Renal cortical epithelial cell (primary cell): ENCODE data around the gene SBK3. TPM values are rescaled to one million over a fixed set of nuclear protein-coding genes. Genes with fewer than 3 reads are reported as not detected.
A peak's percentile ranks its signal among the peaks of the same experiment; 100 is the strongest.
"Not testable (repeated sequence)": the region's sequence is repeated elsewhere in the genome, so short reads cannot be mapped to it uniquely, and the experiment has no call there.

ENCODE experiments used
- DNase-seq: peaks from one replicate; pipeline ENCODE4 v3.0.0-alpha.2; 2011; ENCODE audit warnings: low read depth
- total RNA-seq: library from RNA; depleted of rRNA; stranded (reverse); fragments of >200 nt; gene quantifications from 2 replicates; pipeline ENCODE4 v1.2.3, GENCODE V29; 2014

The SBK3 gene
- total RNA-seq, 1 donor from 2014 or later, result not detected

DNA sequence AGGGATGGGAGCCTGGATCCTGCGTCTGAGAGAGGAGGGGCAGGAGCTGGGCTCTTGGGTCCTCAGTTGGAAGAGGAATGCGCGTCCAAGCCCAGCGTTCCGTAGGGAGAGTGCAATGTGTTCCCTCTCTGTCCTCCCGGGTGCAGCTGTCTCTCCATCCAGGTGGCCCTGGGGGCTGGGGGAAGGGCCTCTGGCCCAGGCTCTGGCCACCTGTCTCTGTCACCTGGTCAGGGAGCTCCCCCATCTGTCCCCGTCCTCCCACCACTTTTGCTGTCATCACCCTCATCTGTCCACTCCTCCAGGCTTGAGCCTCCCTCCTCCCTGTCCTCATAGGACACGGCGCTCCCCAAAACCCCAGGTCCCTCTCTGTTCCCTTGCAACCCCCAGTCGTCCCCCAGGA lies 4.7 kb downstream of the SBK3 start:
- DNase-seq, result no peak

DNA sequence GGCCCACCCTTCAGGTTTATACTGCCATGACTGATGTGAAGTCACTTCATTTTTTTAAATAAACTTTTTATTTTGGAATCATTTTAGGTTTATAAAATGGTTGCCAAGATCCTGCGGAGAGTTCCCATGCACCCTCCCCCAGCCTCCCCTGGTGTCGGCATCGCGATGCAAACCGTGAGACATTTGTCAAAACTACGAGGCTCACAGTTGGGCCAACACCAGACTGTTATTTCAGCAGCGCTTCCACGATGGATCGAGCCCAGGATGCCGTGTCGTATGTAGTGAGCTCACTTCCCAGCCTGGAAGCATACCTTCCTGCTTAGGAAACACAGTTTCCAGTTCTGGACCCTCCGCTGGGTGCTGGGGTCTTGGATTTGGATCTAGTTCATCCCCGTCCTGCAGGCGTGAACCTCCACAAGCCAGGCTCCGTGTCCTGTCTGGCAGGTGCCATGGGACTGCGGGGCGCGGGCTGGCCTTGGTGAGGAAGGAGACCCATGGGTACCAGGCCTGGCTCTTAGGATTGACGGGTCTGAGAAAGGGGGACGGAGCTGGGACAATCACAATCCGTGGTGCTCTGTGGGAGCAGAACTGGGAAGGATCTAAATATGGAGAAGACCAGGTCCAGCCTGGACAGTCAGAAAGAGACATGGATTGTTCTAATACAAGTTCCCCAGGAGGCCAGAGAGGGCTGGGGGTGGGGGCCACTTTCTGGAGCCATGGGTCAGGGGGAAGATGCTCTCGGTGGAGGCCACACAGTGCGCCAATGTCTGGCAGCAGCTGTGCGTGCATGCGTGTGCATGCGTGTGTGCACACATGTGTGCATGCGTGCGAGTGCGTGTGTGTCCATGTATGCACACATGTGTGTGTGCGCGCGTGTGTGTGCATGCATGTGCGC lies 6.0 kb downstream of the SBK3 start:
- no peak for DNase-seq

DNA sequence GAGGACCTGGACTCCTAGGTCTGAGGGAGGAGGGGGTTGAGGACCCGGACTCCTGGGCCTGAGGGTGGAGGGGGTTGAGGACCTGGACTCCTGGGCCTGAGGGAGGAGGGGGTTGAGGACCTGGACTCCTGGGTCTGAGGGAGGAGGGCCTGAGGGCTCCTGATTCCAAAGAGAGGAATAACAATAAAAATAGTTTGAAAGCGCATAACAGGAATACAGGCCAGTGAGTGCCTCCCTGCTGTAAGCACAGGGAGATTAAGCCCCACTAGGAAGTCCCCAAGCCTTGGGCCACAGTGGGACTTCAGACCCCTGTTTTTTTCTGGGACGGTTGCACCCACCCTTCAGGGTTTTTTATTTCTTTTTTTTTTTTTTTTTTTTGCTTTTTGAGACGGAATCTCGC lies 7.2 kb downstream of the SBK3 start:
- DNase-seq, result no peak

DNA sequence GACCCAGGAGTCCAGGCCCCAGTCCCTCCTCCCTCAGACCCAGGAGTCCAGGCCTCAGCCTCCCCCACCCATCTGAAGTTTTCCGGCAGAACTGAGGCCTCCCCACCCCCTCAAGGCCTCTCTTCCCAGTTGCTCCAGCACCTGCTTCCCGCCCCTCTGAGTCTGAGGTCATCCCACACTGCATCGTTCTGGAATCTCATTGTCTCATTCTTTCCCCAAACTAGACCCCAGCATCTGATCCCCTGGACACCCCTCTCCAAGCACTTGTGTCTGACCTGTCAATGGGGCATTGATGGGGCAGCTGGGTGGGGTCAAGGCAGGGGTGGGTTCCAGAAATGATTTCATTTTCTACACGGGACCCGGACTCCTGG lies 7.6 kb downstream of the SBK3 start:
- no peak for DNase-seq

DNA sequence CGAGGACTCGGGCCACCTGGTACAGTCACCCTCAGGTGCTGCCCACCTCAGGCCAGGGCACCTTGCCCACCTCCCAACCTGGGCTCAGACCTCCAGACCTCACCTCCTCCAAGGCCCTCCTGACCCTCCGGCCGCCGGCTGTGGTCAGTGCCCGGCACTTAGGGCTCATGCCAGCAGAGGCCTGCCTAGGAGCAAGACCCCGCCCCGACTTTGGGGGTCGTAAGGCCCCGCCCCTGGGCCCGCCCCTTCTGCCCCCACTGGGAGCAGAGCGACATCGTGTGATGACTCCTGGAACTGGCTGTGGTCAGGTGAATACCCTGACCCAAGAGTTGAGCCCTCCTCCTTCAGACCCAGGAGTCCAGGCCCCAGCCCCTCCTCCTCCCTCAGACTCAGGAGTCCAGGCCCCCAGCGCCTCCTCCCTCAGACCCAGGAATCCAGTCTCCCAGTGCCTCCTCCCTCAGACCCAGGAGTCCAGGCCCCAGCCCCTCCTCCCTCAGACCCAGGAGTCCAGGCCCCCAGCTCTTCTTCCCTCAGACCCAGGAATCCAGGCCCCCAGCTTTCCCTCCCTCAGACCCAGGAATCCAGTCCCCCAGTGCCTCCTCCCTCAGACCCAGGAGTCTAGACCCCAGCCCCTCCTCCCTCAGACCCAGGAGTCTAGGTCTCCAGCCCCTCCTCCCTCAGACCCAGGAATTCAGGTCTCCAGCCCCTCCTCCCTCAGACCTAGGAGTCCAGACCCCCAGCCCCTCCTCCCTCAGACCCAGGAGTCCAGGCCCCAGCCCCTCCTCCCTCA lies 8.2 kb downstream of the SBK3 start, which contains the start of gene SBK2:
TSS of gene SBK2 (minus strand) at position 183 of the 790 bp plus-strand sequence. CDS start 839 bp downstream, outside the sequence.
- DNase-seq, result no peak

DNA sequence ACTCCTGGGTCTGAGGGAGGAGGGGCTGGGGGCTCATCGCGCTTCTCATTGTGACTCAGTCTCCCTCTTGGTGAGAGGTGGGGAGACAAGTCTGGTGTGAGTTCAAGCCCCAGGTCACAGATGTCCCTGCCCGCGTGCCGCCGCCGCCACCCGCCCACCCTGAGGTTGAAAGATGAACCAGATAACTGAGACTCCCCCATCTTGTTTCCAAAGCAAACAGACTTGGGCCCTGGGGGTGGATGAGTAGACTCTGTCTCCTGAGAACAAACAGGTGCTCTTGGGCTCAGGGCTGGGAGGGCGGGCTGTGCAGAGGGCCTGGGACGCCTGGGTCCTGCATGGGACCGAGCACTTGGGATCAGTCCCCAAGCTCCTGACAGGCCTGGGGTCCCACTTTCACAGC lies 9.0 kb downstream of the SBK3 start:
- no peak for DNase-seq

DNA sequence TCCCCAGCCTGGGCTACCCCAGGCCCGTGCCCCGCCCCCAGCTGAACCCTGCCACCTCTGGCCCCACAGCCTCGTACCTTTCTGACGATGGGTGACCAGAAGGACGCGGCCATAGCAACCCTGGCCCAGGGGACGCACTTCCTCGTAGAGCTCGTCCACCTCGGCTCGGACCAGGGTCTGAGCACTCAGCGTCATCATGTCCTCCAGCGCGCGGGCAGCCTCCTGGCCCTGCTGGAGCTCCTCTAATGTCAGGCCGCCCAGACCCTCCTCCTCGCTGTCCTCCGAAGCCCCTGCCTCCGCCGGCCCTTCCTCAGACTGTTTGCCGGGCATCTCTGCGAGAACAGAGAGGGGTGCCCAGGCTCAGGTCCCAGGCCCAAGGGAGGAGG lies 9.4 kb downstream of the SBK3 start:
- no peak for DNase-seq

DNA sequence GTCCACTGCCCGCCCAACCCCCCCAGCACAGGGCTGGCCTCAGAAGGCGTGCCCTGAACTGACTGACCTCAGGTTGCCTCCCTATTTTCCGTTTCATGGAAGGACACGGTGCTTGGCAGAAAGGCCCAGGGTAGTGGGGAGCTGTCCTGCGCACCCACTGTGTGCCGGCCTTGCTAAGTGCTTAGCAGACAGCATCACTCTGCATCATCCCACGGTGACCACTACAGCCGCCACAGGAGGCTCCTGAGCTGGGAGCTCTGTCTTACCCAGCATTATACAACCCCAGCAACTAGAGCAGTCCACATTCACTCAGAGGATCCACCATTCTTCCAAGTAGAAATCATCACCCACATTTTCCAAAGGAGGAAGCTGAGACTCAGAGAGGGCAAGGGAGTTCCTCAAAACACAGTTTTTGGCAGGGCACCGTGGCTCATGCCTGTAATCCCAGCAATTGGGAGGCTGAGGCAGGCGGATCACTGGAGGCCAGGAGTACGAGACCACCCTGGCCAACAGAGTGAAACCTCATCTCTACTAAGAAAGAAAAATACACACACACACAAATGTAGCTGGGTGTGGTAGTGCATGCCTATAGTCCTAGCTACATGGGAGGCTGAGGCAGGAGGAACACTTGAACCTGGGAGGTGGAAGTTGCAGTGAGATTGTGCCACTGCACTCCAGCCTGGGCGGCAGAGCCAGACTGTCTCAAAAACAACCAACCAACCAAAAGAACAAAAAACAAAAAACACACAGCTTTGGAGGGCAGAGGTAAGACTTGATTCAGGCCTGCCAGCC lies 10.0 kb downstream of the SBK3 start:
- DNase-seq, result no peak

DNA sequence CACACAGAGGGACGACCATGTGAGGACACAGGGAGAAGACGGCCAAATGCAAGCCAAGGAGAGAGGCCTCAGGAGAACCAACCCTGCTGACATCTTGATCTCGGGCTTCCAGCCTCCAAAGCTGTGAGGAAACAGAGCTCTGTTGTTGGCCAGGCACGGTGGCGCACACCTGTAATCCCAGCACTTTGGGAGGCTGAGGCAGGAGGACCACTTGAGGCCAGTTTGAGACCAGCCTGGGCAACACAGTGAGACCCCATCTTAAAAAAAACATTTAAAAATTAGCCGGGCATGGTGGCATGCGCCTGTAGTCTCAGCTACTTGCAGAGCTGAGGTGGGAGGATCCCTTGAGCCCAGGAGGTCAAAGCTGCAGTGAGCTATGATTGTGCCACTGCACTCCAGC lies 11.1 kb downstream of the SBK3 start:
- not testable (repeated sequence) for DNase-seq

DNA sequence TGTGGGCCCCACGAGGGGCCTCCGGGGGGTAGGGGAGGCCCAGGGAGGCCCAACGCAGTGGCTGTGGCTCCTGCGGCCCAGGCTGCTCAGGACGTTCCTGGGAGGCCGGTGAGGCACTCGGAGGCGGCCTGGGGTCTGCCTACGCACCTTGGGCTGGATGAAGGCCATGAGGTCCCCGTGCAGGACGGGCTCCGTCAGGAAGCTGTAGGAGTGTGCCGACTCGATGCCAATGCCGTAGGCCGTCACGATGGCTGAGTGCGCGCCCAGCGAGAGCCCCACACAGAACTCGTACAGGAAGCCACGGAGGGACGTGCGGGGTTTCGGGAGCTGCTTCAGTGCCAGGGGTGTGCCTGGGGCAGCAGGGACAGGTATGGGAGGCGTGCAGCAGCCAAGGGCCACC lies 14.3 kb downstream of the SBK3 start:
- no peak for DNase-seq

DNA sequence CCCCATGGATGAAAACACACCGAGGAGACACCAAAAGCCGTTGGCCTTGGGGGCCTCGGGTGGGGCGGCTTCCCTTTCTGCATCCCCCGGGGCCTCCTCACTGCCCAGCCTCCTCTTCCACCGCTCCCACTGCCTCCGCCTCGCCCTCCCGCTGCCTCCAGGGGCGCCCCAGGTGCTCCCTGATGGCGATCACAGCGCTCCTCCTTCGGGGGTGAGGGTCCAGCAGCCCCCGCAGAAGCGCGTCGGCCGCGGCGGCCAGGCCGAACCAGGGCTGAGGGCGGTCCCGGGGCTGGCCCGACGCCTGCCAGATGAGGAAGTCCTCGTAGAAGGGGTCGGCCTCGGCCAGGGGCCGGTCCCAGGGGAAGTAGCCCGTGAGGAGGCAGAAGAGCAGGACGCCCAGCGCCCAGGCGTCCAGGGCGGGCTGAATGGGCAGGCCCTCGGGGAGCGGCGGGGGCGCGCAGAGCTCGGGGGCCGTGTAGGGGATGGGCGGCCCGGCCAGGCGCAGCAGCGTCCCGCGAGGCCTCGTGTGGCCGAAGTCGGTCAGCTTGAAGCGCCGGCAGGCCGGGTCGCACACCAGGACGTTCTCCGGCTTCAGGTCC lies 15.6 kb downstream of the SBK3 start:
- DNase-seq, result no peak

DNA sequence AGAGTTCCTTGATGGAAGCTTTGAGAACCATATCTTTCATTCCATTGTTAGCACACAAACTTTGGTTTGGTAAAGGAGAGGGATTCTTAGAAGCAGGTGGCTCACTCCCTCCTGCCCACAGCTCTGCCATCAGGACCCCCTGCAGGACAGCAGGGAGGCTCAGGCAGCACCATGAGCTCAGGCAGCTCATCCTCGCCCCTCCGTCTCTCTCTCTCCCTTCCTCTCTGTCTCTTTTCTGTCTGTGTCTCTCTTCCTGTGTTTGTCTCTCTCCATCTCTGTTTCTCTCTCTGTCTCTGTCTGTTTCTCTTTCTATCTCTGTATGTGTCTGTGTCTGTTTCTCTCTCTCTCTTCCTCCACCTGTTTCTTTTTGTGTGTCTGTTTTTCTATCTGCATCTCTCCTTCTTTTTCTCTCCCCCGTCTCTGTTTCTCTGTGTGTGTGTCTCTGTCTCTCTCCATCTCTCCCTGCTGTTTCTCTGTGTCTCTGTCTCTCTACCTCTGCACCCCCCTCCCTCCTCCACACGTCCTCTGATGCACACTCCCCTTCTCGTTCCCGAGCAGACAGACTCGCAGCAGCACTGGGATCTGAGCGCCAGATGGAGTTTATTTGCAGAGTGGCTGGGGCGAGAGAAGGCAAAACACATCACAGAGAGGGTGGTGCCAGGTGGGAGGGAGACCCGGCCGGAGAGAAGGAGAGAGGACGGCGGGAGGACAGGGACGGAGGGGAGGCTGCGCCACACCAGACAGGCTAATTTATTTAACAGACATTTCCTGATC lies 17.1 kb downstream of the SBK3 start:
- DNase-seq, result no peak

DNA sequence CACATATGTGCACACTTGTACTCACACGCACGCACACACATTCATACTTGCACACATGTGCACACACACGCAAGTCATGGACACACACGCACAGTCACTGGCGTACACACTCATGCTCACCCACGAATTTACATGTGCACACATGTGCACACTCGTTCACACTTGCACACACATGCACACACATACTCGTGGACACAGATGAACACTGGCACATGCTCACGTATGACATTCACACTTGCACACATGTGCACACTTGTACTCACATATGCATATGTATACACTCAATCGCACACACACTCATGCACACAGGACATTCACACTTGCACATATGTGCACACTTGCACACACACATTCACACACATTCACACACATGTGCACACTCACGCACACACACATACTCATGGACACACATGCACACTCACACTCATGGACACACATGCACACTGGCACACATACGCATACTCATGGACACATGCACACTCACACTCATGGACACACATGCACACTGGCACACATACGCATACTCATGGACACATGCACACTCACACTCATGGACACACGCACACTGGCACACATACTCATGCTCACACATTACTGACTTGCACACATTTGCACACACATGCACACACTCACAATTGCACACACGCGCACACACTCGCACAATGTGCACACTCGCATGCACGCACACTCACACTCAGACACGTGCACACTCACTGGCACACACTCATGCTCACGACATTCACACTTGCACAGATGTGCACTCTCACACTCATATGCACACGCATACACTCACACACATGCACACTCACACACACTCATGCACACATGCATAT lies 17.9 kb downstream of the SBK3 start:
- no peak for DNase-seq

DNA sequence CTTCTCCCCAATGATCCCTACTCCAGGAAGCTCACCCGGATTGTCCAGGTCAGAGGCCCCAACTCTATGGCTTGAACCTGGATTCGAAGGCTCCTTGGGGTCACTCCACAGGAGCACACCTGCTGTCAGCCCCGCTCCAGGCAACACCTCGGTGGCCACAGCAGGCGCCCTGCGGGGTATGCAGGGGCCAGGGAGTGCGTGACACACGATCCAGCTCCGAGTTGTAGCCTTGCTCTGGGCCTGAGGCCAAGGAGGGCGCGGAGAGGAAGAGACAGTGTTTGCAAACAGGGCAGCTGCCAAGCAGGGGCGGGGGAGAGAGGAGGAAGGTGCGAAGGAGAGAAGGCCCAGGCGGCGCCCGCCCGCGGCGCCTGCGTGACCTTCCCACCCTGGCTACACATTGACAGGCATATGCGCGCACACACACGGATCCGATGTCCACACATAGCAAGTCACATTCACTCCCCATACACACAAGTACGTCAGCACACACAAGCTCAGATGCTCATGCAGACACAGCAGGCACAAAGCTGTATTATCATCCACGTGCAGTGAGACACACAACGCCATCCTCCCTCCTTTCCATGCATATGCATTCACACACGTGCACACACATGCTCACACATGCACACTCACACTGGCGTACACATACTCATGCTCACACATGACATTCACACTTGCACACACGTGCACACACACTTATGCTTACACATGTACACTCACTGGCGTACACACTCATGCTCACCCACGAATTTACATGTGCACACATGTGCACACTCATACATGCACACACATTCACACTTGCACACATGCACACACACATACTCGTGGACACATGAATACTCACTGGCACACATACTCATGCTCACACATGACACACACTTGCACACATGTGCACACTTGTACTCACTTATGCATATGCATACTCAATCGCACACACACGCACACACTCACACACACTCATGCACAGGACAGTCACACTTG lies 18.8 kb downstream of the SBK3 start:
- peak; percentile 55 for DNase-seq

DNA sequence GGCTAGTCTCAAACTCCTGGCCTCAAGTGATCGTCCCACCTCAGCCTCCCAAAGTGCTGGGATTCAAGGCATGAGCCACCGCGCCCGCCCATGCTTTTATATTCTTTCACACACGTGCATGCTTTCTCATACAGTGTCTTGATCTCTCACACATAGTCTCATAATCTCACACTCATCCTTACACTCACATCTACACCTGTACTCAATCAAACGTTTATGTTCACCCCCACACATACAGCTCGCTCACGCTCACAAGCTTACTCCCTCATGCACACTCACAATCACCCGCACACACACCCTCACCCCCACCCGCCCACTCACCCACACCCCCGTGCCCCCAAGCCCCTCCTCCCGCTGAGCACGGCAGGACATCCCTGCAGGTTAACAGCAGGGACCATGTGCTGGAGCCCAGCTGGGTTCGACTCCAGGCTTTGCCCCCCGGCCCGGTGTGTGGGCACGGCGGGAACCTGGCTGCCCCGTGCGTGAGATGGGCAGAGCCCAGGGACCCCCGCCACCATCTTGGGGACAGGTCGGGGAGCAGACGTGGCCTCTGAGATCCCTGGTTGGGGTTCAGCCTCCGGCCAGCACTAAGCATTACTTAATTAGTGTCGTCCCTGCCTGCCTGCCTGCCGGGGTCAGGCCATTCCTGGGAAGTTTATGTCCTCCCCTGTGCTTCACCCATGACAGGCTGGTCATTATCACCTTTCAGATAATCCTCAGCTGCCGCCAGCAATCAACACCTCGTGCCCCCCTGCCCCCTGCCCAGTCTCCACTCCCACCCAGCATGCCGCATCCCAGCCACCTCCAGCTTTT lies 19.8 kb downstream of the SBK3 start:
- DNase-seq, result no peak

DNA sequence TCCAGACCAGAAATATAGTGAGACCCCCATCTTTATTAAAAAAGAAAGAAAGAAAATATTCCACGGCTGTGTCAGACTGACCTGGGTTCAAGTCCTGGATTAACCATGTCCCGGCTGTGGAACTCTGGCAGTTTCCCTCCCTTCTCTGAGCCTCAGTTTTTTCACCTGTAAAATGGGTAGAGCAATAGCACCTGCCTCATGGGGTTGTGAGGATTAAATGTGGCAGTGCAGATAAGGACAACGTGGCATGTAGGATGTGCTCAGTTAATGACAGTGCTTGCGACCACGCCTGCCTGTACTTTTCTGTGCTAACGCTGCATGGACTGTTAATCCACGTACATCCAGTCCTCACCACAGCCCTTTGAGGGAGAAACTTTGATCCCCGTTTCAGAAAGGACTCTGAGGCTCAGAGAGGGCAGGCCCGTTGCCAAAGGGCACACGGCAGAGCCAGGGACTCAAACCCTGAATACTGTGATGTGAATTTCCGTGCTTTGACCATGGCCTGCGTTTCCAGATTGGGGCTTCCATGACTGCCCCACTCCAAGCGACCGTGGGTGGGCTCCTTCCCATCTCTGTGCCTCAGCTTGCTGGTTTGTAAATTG lies 24.6 kb downstream of the SBK3 start:
- no peak for DNase-seq

DNA sequence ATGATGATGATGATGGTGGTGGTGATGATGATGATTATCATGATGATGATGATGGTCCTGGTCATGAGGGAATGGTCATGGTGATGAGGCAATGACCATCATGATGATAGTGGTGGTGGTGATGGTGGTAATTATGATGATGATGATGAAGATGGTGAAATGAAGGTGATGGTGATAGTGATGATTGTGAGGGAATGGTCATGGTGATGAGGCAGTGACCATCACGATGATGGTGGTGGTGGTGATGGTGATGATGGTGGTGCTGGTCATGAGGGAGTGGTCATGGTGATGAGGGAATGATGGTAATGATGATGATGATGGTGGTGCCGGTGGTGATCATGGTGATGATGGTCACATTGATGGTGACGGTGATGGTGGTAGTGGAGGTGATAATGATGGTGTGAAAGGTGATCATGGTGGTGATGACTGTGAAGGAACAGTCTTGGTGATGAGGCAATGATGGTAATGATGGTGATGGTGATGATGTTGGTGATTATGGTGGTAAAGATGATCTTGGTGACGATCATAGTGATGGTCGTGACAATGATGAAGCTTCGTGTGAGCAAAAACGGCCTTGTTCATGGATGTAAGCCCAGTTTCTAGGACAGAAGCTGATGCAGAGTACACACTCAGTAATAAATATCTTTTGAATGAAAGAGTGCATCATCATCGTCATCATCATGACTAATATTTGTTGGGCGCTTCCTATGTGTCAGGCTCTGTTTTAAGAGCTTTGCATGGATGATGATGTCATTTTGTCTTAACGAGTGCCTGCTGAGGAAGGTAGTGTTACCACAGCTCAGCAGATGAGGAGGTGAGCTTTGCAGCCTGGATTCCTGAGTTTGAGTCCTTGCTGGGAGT lies 25.7 kb downstream of the SBK3 start:
- peak; percentile 28 for DNase-seq
